ENCODE measurements around the gene TAS2R60. TPM values are rescaled to one million over a fixed set of nuclear protein-coding genes. Genes with fewer than 3 reads are reported as not detected.

The TAS2R60 gene
- total RNA-seq, result not detected in 2 replicates

GRCh38 chr7:143443153-143443552, at the start of gene TAS2R60:
TSS of gene TAS2R60 (plus strand) at chr7:143443453. CDS start at chr7:143443453, 0 bp downstream.

GRCh38 chr7:143408686-143409561, 34.3 kb upstream of the TAS2R60 start, which contains the start of gene EPHA1:
TSS of gene EPHA1 (minus strand) at chr7:143408856. CDS start at chr7:143408805, 51 bp downstream.

GRCh38 chr7:143477501-143478150, 34.4 kb downstream of the TAS2R60 start, which contains the start of gene TAS2R41:
TSS of gene TAS2R41 (plus strand) at chr7:143477873. CDS start at chr7:143477873, 0 bp downstream.

Other genes starting within 250 kb of the TAS2R60 start
- not detected in 2 replicates for gene TAS2R40, start 221.4 kb upstream of the TAS2R60 start, total RNA-seq
- gene GSTK1, start 180.0 kb upstream of the TAS2R60 start, total RNA-seq, result 93.0 and 96.8 TPM in 2 replicates
- not detected in 2 replicates for gene TMEM139, start 158.5 kb upstream of the TAS2R60 start, total RNA-seq
- gene CASP2, start 155.1 kb upstream of the TAS2R60 start, total RNA-seq, result 8.1 and 9.6 TPM in 2 replicates
- gene CLCN1, start 127.3 kb upstream of the TAS2R60 start, total RNA-seq, result under 0.01 TPM in 1 of 2 replicates, not detected in the other
- 1.3 and 1.8 TPM in 2 replicates for gene FAM131B, start 80.7 kb upstream of the TAS2R60 start, total RNA-seq
- gene ZYX, start 62.1 kb upstream of the TAS2R60 start, total RNA-seq, result 75.5 and 93.1 TPM in 2 replicates
- not detected in 2 replicates for gene EPHA1, start 34.6 kb upstream of the TAS2R60 start, total RNA-seq
- 0.49 TPM in 1 of 2 replicates, not detected in the other for gene TAS2R41, start 34.4 kb downstream of the TAS2R60 start, total RNA-seq
- gene CTAGE15, start 128.3 kb downstream of the TAS2R60 start, total RNA-seq, result 0.36 and 1.5 TPM in 2 replicates
- gene TCAF2, start 177.5 kb downstream of the TAS2R60 start, total RNA-seq, result 3.6 and 7.6 TPM in 2 replicates